NCI-H2227 (cell line): ENCODE data around the gene DPP10.
"Not testable (repeated sequence)": the region's sequence is repeated elsewhere in the genome, so short reads cannot be mapped to it uniquely, and the experiment has no call there.

Experiments
- DNase-seq: peaks from one replicate; lab custom pipeline; 2025; ENCODE audit not compliant: unreplicated experiment; lab: John Stamatoyannopoulos, UW

Gene DPP10

GRCh38 chr2:114709936-114710850 lies 267.8 kb downstream of the DPP10 start:
- no peak for DNase-seq

- no peak for DNase-seq
These were observed 271.9 kb downstream of the DPP10 start for GRCh38 chr2:114714313-114714712.

GRCh38 chr2:114717049-114717448 lies 274.6 kb downstream of the DPP10 start:
- DNase-seq = no peak

GRCh38 chr2:114724454-114724853 lies 282.0 kb downstream of the DPP10 start:
- DNase-seq = no peak

GRCh38 chr2:114727012-114727411 lies 284.6 kb downstream of the DPP10 start:
- DNase-seq = no peak

GRCh38 chr2:114728372-114728771 lies 285.9 kb downstream of the DPP10 start:
- no peak for DNase-seq

GRCh38 chr2:114729026-114729425 lies 286.6 kb downstream of the DPP10 start:
- no peak for DNase-seq

- DNase-seq = no peak
These were observed 292.7 kb downstream of the DPP10 start for GRCh38 chr2:114735126-114735525.

- DNase-seq = no peak
These were observed 299.8 kb downstream of the DPP10 start for GRCh38 chr2:114742245-114742644.

- DNase-seq = no peak
These were observed 303.3 kb downstream of the DPP10 start for GRCh38 chr2:114745700-114746099.

GRCh38 chr2:114748175-114748574 lies 305.7 kb downstream of the DPP10 start:
- not testable (repeated sequence) for DNase-seq

GRCh38 chr2:114752425-114752824 lies 310.0 kb downstream of the DPP10 start:
- DNase-seq = no peak

GRCh38 chr2:114753145-114753544 lies 310.7 kb downstream of the DPP10 start:
- DNase-seq = no peak

GRCh38 chr2:114754907-114755563 lies 312.6 kb downstream of the DPP10 start:
- DNase-seq = no peak

GRCh38 chr2:114762376-114762775 lies 319.9 kb downstream of the DPP10 start:
- DNase-seq = no peak

GRCh38 chr2:114762986-114763385 lies 320.5 kb downstream of the DPP10 start:
- no peak for DNase-seq

- DNase-seq = no peak
These were observed 326.7 kb downstream of the DPP10 start for GRCh38 chr2:114769110-114769509.

- DNase-seq = no peak
These were observed 327.6 kb downstream of the DPP10 start for GRCh38 chr2:114769991-114770390.

GRCh38 chr2:114784046-114784445 lies 341.6 kb downstream of the DPP10 start:
- no peak for DNase-seq

GRCh38 chr2:114784890-114785583 lies 342.6 kb downstream of the DPP10 start:
- DNase-seq = no peak

- no peak for DNase-seq
These were observed 344.5 kb downstream of the DPP10 start for GRCh38 chr2:114786901-114787300.

- DNase-seq = no peak
These were observed 345.0 kb downstream of the DPP10 start for GRCh38 chr2:114787486-114787885.
